Pons (tissue), 1 donor: ENCODE data around the gene DNASE1L2.

Experiments used
- DNase-seq: peaks from one replicate; pipeline ENCODE4 v3.0.0-alpha.2; 2016; ENCODE audit warnings: low spot score

Gene DNASE1L2

DNA sequence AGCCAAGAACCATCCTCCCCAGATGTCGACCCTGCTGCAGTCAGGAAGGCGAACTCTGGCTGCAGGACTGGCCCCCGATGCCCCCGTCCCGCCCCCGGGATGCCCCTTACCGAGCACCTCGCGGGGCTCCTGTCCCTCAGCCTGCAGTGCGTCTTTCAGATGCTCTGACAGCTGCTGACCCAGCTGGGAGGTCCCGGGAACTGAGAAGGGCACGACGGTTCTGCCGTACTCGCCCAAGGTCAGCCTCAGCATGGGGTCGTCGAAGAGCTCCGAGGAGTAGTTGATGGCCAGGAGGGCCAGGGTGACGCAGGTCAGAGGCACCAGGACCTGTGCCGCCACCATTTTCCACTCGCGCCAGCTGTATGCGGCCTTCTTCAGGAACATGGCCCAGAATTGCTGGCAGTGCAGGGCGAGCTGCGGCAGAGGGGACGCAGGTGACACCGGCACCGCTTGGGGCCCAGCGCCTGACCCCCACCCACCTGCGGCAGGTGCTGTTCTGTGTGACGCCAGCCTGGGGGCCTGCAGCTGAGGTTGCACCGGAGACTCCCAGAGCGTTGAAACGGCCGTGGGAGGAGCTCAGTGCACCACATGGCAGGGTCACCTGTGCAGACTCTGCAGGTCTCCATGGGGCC lies 51.8 kb downstream of the DNASE1L2 start:
- no peak for DNase-seq
